ENCODE results near the gene GALNT11.

The GALNT11 gene

GRCh38 chr7:152145853-152146466, 120.5 kb downstream of the GALNT11 start:
- Mint-ChIP-seq H3K4me3 (no peak overlapping the region), H3K36me3 (ENCODE audit: low read depth) (peaks cover 86% of the 10 kb centered on the region), H3K9me3 (no peaks in the 10 kb centered on the region), H3K27ac (peak overlapping the region; percentile 87), H3K4me1 (no peaks in the 10 kb centered on the region), H3K27me3 (ENCODE audit: low read depth, poor library complexity) (no peaks in the 10 kb centered on the region)
- DNase-seq = peak; percentile 28
- TF ChIP-seq, protein P1, sequence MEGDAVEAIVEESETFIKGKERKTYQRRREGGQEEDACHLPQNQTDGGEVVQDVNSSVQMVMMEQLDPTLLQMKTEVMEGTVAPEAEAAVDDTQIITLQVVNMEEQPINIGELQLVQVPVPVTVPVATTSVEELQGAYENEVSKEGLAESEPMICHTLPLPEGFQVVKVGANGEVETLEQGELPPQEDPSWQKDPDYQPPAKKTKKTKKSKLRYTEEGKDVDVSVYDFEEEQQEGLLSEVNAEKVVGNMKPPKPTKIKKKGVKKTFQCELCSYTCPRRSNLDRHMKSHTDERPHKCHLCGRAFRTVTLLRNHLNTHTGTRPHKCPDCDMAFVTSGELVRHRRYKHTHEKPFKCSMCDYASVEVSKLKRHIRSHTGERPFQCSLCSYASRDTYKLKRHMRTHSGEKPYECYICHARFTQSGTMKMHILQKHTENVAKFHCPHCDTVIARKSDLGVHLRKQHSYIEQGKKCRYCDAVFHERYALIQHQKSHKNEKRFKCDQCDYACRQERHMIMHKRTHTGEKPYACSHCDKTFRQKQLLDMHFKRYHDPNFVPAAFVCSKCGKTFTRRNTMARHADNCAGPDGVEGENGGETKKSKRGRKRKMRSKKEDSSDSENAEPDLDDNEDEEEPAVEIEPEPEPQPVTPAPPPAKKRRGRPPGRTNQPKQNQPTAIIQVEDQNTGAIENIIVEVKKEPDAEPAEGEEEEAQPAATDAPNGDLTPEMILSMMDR (IDR thresholded peaks at IDR 0.05) = peak; percentile 53

- no peaks in the 10 kb centered on the region for H3K9me3 Mint-ChIP-seq
- TF ChIP-seq, protein P1 (IDR thresholded peaks at IDR 0.05) = no peak
- peaks cover 79% of the 10 kb centered on the region for H3K36me3 Mint-ChIP-seq (ENCODE audit: low read depth)
- no peak for DNase-seq
- no peaks in the 10 kb centered on the region for H3K4me1 Mint-ChIP-seq
- no peaks in the 10 kb centered on the region for H3K27me3 Mint-ChIP-seq (ENCODE audit: low read depth, poor library complexity)
- H3K4me3 Mint-ChIP-seq = no peak overlapping the region
- peak overlapping the region; percentile 68 for H3K27ac Mint-ChIP-seq
Measured at GRCh38 chr7:152148706-152149105, 123.2 kb downstream of the GALNT11 start.

- TF ChIP-seq, protein P1 (IDR thresholded peaks at IDR 0.05) = no peak
- Mint-ChIP-seq H3K27me3 (ENCODE audit: low read depth, poor library complexity) (no peaks in the 10 kb centered on the region), H3K27ac (peak overlapping the region; percentile 68), H3K36me3 (ENCODE audit: low read depth) (peaks cover 82% of the 10 kb centered on the region), H3K9me3 (no peaks in the 10 kb centered on the region), H3K4me3 (no peak overlapping the region), H3K4me1 (no peaks in the 10 kb centered on the region)
- DNase-seq = no peak
Measured at GRCh38 chr7:152149363-152149762, 123.9 kb downstream of the GALNT11 start.

- Mint-ChIP-seq H3K4me1 (no peaks in the 10 kb centered on the region), H3K36me3 (ENCODE audit: low read depth) (peaks cover 77% of the 10 kb centered on the region)
Measured at GRCh38 chr7:152152267-152152666, 126.8 kb downstream of the GALNT11 start.

GRCh38 chr7:152158801-152159587, 133.5 kb downstream of the GALNT11 start:
- no peak overlapping the region for H3K4me3 Mint-ChIP-seq
- H3K36me3 Mint-ChIP-seq (ENCODE audit: low read depth) = peaks cover 67% of the 10 kb centered on the region
- H3K27ac Mint-ChIP-seq = peak overlapping the region; percentile 45
- H3K4me1 Mint-ChIP-seq = no peaks in the 10 kb centered on the region
- no peaks in the 10 kb centered on the region for H3K27me3 Mint-ChIP-seq (ENCODE audit: low read depth, poor library complexity)
- no peaks in the 10 kb centered on the region for H3K9me3 Mint-ChIP-seq
- DNase-seq = no peak
- TF ChIP-seq, protein P1 (IDR thresholded peaks at IDR 0.05) = no peak

More at GRCh38 chr7:152152267-152152666, 126.8 kb downstream of the GALNT11 start:
- Mint-ChIP-seq H3K27me3 (ENCODE audit: low read depth, poor library complexity) (no peaks in the 10 kb centered on the region), H3K4me3 (no peak overlapping the region), H3K9me3 (no peaks in the 10 kb centered on the region), H3K27ac (peak overlapping the region; percentile 45)
- TF ChIP-seq, protein P1 (IDR thresholded peaks at IDR 0.05) = no peak
- no peak for DNase-seq
